HG02970 (cell line): ENCODE measurements around the gene FOXJ2.
"Not testable (repeated sequence)": the region's sequence is repeated elsewhere in the genome, so short reads cannot be mapped to it uniquely, and the experiment has no call there.

Source experiments
- ATAC-seq: cut with Tn5 transposase; IDR thresholded peaks from one replicate; pipeline ENCODE4 v1.9.1; 2021; ENCODE audit warnings: mild to moderate bottlenecking, moderate library complexity, moderate number of reproducible peaks; ENCODE audit not compliant: unreplicated experiment, low FRiP score

Gene FOXJ2

DNA sequence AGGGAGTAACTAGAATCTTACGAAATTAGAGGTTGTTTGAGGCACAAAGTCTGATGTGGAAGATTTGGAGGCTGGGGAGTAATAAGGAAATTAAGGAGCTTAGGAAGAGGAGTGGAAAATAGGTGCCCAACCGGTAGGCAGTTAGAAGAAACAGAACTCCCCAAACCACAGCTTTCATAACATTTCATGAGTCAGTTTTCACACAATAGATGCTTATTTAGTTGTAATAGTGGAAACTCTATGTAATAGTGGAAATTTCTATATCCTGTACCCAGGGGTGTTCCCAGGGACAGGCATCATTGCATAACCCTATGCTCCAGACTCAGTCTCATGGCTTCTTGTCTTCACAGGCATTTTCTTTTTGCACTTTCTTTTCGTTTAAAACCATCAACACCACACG, 25.3 kb downstream of the FOXJ2 start:
- ATAC-seq = no peak

DNA sequence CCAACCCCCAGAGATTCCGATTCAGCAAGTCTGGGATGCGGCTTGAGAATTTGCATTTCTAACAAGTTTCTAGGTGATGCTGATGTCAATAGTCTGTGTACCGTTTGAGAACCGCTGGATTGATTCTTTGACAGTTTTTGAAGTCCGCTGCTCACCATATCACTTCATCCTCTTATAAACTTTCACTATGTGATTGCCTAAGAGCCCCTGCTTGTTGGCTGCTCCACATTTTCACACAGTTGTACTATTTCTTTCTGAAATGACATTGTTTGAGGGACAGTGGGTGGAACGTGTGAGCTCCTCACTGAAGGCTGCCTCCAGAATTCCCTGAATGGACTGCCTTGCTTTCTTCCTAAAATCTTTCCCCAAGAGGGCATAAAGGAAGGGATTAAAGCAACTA, 26.0 kb downstream of the FOXJ2 start:
- ATAC-seq = no peak

DNA sequence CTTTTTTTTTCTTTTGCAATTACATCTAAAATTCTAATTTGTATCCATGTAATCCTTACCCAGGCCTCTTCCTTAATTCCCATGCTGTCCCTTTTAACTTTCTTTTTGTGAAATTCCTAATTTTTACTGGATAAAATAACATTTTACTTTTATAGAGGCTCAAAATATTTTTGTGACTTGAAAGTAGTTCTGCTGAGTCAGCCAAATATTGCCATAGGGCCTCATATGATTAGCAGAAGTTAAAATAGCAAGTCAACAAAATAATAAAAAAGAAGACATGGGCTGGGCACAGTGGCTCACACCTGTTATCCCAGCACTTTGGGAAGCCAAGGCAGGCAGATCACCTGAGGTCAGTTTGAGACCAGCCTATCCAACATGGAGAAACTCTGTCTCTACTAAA, 31.6 kb downstream of the FOXJ2 start:
- ATAC-seq = no peak

DNA sequence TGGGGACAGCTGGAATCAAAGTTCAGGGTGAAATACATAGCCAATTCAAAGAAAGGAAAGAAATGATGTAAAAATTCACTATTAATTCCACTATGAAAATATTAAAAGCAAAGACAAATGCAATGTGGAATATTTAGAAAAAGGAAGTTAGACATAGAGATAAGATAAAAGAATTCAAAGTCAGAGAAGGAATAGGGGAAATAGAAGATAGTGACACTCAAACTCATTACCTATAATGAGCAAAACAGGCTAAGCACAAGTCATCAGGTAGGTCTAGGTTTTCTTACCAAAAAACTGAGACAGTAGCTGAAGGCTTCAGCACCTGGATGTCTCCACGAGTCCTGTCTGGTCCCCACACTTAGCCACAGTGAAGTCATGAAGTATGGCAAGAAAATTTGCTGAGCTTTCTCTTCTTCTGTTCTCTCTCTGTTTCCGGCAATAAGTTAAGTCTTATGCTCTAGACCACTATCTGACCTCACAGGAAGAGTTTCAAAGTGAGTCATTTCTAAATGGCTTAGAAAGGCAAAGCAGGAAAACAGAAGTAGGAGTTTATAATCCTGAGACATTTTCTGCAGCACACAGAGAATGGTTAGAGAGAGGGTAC, 33.6 kb downstream of the FOXJ2 start, which contains the start of gene C3AR1:
Gene C3AR1, minus strand, starts transcription at position 369 of the 604 bp plus-strand sequence. CDS start 6,174 bp downstream, outside the sequence.
- peak; percentile 72 for ATAC-seq

DNA sequence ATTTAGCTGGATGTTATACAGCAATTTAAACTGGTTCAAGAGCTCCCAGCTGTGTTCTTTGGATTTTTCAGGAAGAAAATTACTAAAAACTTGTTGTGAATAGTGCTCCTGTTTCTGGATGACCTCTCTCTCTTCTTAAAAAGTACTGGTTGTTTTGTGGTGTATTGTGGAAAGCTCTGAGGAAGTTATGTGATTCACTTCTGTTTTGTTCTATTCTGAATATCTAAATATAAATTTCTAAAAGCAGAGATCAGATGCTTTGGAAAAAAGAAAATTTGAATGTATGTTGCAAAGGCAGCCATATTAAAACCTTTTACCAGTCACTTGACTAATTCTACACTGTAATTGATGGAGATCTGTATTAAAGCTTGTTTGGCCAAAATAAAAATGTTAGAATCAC, 37.1 kb downstream of the FOXJ2 start:
- ATAC-seq = no peak

DNA sequence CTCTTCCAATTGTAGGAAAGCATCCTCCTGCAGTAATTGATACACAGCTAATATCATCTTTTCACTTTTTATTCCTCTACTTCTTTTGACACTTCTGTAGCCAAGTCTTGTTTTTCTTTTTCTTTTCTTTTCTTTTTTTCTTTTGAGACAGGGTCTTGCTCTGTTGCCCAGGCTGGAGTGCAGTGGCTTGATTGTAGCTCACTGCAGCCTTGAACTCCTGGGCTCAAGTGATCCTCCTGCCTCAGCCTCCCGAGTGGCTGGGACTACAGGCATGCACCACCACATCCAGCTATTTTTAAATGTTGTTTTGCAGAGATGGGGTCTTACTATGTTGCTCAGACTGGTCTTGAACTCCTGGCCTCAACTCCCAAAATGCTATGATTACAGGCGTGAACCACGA, 39.3 kb downstream of the FOXJ2 start:
- not testable (repeated sequence) for ATAC-seq

DNA sequence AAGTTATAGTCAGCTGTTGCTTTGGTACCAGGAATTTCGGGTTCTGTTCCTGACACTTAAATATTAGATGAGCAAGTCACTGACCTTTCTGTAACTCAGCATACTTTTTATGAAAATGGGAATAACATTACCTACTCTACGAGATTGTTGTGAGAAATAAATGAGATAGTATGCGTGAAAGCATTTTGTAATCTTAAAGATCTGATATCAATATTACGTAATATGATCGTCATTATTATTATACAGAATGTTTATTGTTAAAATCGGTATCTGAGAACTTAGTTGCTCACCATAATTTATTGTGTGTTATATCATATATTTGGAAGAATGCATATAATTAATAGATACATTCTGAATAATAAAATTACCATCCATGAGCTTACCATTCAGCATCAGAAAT, 43.4 kb downstream of the FOXJ2 start:
- ATAC-seq = no peak

DNA sequence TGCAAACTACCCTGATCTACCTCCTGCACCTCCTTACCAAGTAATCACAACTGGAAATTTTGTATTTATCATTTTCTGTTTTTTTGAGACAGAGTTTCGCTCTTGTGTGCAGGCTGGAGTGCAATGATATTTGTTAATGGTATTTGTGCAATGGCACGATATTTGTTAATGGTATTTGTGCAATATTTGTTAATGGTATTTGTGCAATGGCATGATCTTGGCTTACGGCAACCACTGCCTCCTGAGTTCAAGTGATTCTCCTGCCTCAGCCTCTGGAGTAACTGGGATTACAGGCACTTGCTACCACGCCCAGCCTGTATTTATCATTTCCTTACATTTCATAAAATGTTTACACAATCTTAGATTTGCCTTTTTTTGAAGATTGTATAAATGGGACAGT, 43.9 kb downstream of the FOXJ2 start:
- ATAC-seq = no peak

DNA sequence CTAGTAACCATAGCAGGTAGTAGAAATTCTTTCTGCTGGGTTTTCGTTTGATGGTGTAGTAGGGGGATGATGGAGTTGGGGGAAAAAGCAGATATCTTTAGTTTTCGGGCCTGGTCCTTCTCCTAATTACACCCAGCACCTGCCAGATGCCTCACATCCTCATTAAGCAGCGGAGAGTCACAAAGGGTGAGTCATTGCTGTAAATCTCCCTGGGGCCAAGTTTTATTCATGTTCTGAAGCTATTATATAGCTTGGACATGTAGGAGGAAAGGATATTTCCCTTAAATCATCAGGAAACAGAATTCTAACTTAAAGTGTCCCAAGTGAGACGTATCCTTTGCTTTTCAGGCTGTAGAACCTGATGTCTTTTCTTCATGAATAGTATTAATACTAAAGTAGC, 44.7 kb downstream of the FOXJ2 start:
- ATAC-seq = no peak

DNA sequence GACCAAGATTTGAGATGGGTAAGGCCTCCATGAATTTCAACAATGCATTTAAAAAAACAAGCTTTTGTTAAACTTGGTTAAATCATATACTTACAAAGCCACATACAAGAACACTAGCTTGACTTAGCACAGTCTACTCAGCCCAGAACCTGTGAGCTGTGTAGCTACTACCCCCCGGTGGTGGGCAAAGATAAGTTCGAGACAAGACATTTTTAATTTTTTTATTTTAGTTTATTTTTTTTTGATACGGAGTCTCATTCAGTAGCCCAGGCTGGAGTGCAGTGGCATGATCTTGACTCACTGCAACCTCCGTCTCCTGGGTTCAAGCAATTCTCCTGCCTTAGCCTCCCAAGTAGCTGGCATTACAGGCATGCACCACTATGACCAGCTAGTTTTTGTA, 45.9 kb downstream of the FOXJ2 start:
- no peak for ATAC-seq

DNA sequence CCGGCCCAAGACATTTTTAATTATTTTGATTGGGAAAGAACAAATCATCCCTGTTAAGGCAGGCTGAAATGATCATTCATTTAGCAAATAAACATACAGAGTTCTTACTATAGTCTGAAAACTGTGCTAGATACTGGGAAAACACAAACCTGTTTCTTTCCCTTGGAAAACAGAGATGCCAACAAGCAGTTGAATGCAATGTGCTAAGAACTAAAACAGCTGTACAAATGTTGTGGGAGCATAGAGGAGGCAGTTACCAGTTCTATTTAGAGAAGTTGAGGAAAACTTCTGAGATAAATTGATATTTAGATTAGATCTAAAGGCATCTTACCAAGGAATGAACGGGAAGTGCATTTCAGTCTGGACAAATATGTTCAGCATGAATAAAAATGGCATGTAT, 46.4 kb downstream of the FOXJ2 start:
- ATAC-seq = no peak

DNA sequence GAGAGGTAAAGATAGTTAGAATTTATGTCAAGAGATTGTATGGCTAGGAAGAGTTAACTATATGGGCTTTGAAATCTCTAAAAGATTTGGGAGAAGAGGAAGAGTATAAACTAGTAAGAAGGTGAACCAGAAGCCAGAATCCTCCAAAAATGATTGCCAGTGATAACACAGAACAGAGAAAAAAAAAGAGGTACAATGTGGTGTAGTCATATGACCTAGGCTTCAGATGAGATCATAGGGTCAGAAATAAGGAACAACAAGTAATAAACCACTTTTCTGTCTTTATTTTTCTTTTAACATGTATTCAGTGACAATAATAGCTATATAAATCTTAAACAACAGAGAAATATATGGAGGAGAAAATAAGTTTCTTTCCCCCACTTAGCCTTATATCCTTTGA, 47.6 kb downstream of the FOXJ2 start:
- no peak for ATAC-seq

DNA sequence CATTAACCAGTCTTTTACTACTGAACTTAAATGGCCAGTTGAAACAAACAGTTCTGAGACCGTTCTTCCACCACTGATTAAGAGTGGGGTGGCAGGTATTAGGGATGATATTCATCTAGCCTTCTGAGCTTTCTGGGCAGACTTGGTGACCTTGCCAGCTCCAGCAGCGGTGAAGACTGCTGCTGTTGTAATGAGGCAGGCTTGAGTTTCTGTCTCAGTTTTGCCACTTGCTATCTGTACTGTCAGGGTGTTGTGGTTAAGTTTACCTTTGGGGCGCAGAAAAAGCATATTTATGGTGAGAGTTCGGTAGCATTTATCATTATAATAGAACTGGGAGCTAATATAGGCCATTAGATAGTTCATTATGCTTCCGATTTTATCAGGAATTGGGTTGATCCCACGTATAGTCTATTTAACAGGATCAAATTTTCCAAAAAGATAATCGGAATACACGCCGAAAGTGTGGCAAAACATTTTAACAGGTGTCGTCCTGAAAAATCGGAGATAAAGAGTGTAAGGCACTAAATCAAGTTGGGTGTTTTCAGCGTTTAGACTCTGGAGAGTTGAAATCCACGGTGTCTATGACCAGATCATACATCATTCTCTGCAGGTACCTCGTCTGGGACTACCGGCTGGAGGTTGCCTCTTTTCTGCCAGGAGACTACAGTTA, 48.9 kb downstream of the FOXJ2 start:
- ATAC-seq = no peak

DNA sequence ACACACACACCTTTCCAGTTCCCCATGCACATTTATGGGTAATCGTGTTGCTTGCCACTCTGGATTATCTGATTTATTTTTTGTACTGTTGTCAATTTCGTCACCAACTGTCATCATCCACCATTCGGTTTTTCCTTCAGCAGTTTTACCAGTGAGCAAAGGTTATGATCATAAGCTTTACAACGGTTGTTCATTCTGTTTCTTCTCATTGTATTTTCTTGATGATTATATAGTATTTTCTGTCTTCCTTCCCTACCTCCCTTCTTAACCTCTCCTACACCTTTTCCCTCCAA, 50.2 kb downstream of the FOXJ2 start:
- ATAC-seq = no peak

DNA sequence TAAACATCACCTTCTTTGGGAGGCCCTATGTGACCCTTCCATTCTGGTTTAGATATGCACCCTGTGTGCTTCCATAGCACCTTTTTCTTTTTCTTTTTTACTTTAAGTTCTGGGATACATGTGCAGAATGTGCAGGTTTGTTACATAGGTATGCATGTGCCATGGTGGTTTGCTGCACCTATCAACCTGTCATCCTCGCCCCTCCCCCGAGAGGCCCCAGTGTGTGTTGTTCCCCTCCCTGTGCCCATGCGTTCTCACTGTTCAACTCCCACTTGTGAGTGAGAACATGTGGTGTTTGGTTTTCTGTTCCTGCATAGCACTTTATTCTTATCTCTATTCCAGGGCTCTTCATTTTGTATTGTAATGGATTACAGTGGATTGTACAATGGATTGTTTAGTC, 51.8 kb downstream of the FOXJ2 start:
- ATAC-seq = not testable (repeated sequence)

DNA sequence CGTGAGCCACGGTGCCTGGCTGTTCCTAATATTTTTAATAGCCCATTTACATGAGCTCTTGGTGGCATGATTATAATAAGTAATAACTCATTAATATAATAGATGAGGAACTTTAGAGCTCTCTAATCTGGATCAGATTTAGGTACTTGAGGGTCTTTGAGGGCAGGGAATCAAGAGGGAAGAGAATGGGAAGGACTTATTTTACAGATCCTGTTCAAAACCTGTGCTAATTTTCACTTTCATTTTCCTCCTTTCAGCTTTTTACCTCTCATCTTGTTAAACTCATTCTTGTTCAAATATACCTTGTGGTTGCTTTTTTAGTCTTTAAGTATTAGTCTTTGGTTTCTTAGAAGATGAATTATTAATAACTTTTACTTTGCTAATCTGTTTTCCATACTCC, 55.1 kb downstream of the FOXJ2 start:
- no peak for ATAC-seq

DNA sequence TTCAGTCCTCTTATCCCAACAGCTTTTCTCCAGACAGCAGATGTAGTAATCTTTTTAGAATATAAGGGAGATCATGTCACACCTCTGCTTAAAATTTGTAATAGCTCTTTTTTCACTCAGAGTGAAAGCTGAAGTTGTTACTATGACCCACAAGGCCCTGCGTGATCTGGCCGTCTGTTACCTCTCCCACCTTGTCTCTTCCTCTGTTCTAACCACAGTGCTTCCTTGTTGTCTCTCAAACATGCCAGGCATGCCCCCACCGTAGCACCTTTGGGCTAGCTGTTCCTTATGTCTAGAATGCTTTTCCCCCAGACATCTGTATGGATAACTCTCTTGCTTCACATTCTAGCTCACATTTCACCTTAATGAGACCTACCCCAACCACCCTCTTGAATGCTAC, 56.1 kb downstream of the FOXJ2 start:
- no peak for ATAC-seq

DNA sequence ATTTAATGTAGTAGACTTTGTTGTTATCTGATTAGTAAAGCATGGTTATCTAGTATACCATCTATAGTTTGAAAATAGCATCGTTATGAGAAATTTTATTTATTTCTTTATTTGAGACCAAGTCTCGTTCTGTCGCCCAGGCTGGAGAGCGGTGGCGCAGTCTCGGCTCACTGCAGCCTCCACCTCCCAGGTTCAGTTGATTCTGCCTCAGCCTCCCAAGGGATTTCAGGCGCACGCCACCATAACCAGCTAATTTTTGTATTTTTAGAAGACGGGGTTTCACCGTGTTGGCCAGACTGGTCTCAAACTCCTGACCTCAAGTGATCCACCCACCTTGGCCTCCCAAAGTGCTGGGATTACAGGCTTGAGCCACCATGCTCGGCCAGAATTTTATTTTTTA, 56.8 kb downstream of the FOXJ2 start:
- ATAC-seq = not testable (repeated sequence)

DNA sequence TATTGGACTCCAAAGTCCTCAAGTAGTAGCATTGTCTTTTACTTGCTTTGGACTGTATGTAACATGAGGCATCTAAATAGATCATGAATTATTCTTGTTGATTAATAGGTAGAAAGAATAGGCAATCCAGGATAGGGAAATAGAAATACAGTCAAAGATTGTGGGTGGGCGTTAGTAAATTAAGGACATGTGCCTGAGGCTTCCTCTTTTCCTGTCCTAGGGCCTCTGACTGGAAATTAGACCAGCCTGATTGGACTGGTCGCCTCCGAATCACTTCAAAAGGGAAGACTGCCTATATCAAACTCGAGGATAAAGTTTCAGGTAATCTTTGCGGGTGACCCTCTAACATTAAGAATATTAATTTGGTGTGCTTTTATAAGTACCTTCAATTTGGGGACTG, 57.2 kb downstream of the FOXJ2 start:
- no peak for ATAC-seq

DNA sequence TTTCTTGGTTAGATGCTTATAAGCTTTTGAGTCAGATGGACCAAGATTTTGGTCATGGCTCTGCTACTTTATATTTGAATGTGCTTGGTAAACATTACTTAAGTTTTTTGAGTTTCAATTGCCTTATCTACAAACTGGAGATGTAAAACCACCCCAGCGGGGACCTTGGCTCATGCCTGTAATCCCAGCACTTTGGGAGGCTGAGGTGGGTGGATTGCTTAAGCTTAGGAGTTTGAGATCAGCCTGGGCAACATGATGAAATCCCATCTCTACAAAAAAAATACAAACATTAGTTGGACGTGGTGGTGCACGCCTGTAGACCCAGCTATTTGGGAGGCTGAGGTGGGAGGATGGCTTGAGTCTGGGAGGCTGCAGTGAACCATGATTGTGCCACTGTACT, 60.8 kb downstream of the FOXJ2 start:
- ATAC-seq = no peak

DNA sequence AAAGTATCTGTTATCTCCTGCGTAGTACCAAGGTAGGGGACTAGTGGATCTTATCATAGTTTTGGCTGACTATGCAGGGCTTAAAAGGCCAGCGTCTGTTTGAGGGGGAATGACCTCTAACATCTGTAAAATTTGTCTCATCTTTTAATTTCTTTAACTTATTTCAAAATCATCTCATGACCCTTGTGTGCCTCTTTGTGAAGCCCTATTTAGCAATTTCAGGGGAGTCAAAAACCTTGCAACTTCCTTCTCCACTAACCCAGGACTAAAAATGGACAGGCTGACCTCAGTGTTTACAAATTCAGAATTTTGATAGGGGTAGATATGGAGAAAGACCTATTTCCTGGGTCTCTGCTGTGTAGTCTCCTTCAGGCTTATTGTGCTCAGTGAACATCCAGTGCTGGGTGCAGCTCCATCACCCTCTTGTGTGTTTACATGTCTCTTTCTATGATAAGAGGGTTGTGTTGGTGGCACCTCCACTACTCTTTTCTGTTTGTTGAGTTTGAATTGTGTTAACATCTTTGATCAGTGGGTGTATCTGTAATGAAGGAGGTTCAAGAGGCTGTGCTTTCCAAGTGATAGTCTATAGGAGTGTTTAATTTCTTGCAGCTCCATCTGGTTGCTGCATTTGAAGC, 63.9 kb downstream of the FOXJ2 start:
- no peak for ATAC-seq

DNA sequence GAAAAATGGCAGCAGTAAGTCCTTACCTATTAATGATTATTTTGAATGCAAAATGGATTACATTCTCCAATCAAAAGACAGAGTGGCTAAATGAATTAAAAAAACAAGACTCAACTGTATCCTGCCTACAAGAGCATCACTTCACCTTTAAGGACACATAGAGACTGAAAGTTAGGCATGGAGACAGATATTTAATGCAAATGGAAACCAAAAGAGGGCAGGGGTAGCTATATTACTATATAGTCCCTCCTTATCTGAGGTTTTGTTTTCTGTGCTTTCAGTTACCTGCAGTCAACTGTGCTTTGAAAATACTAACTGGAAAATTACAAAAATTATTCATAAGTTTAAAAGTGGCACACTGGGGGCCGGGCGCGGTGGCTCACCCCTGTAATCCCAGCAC, 66.7 kb downstream of the FOXJ2 start:
- no peak for ATAC-seq
